HCT116 (cell line): ENCODE results near the gene CD19. TPM values are rescaled to one million over a fixed set of nuclear protein-coding genes. Genes with fewer than 3 reads are reported as not detected.

ENCODE experiments used
- ATAC-seq: fragments of 200-7000 bp; cut with Tn5 transposase; 2 replicates; pipeline ENCODE4 v1.9.1; 2020; ENCODE audit warnings: mild to moderate bottlenecking, moderate library complexity
- BruUV-seq: library from RNA; stranded (reverse); fragments of 400-500 nt; replicated peaks from 2 replicates; lab custom pipeline; 2021; lab: Mats Ljungman, UMichigan
- CTCF ChIA-PET: fragments of 300-600 bp; sonication (Branson Sonifier 250); formaldehyde crosslinking; loops from one replicate; lab custom pipeline; 2021; ENCODE audit warnings: antibody characterized with exemption; lab: Charles Lee
- POLR2A ChIA-PET: fragments of 300-600, 350-600 bp; sonication (Branson Sonifier 250); formaldehyde crosslinking; loops from one replicate; lab custom pipeline; 2021; ENCODE audit warnings: antibody characterized with exemption; lab: Charles Lee
- RAD21 ChIA-PET, 2 experiments: fragments of 300-600 bp; sonication (Branson Sonifier 250); formaldehyde crosslinking; loops; one replicate each; lab custom pipeline; 2023; ENCODE audit warnings: low total read pairs in 2 of 2; ENCODE audit not compliant: uncharacterized antibody in 2 of 2, unreplicated experiment in 2 of 2, low non-redundant PET in 1 of 2; lab: Charles Lee
- DNase-seq: peaks from one replicate; pipeline ENCODE4 v3.0.0-alpha.2; 2010; ENCODE audit warnings: low read depth, low spot score
- H2AFZ ChIP-seq: fragments of 200-600 bp; shearing (Covaris generic), sonication (generic); 2 replicates; pipeline ENCODE4 v1.6.1; 2017; ENCODE audit warnings: low read depth, mixed run types, mixed read lengths, antibody characterized with exemption, low read length; ENCODE audit not compliant: poor library complexity, severe bottlenecking
- H3K27ac ChIP-seq: 2 replicates; pipeline ENCODE4 v1.5.1; 2012; ENCODE audit warnings: low read depth, low read length
- H3K27me3 ChIP-seq: fragments of 200-600 bp; sonication (generic); 2 replicates; pipeline ENCODE4 v1.6.1; 2016; ENCODE audit warnings: mixed run types, low read length, mixed read lengths; ENCODE audit not compliant: insufficient read depth
- H3K36me3 ChIP-seq, 2 experiments: fragments of 200-500 bp in 1 of 2; fragments of 200-600 bp in 1 of 2; sonication (Bioruptor generic) in 1 of 2; sonication (generic) in 1 of 2; 2 replicates each; pipeline versions ENCODE4 v1.5.1 to v1.6.1; 2014 to 2016; ENCODE audit warnings: low read length in 2 of 2, inconsistent platforms in 1 of 2, mixed read lengths in 1 of 2, mixed run types in 1 of 2; ENCODE audit not compliant: insufficient read depth in 2 of 2, control insufficient read depth in 1 of 2
- H3K4me1 ChIP-seq, 2 experiments: fragments of 200-600 bp in 1 of 2; sonication (generic) in 1 of 2; 2 replicates each; pipeline versions ENCODE4 v1.5.1 to v1.6.1; 2012 to 2017; ENCODE audit warnings: low read length in 2 of 2, inconsistent platforms in 1 of 2, mild to moderate bottlenecking in 1 of 2, mixed read lengths in 1 of 2, mixed run types in 1 of 2, moderate library complexity in 1 of 2; ENCODE audit not compliant: insufficient read depth in 2 of 2, control insufficient read depth in 1 of 2
- H3K4me2 ChIP-seq: fragments of 200-600 bp; sonication (generic); 2 replicates; pipeline ENCODE4 v1.6.1; 2017; ENCODE audit warnings: mixed run types, low read length, mixed read lengths
- H3K4me3 ChIP-seq, 2 experiments: fragments of 200-600 bp in 1 of 2; sonication (generic) in 1 of 2; replicated peaks in 1 of 2; 2 replicates each; pipeline ENCODE4 v1.5.1; 2011 to 2016; ENCODE audit warnings: low read length in 2 of 2, control low read depth in 1 of 2, low read depth in 1 of 2, mild to moderate bottlenecking in 1 of 2, mixed read lengths in 1 of 2, mixed run types in 1 of 2
- H3K79me2 ChIP-seq: fragments of 200-600 bp; sonication (generic); 2 replicates; pipeline ENCODE4 v1.6.1; 2017; ENCODE audit warnings: mild to moderate bottlenecking, mixed run types, low read length, moderate library complexity, mixed read lengths; ENCODE audit not compliant: insufficient read depth
- H3K9ac ChIP-seq: fragments of 200-600 bp; sonication (generic); 2 replicates; pipeline ENCODE4 v1.6.1; 2016; ENCODE audit warnings: low read length, mixed read lengths
- H3K9me2 ChIP-seq: fragments of 200-600 bp; sonication (generic), shearing (Covaris generic); 2 replicates; pipeline ENCODE4 v1.6.1; 2017; ENCODE audit warnings: mixed run types, mild to moderate bottlenecking, moderate library complexity; ENCODE audit not compliant: insufficient read depth
- H3K9me3 ChIP-seq, 2 experiments: fragments of 200-500 bp in 1 of 2; fragments of 200-600 bp in 1 of 2; sonication (Bioruptor generic) in 1 of 2; sonication (generic) in 1 of 2; 2 replicates each; pipeline ENCODE4 v1.6.1; 2014 to 2017; ENCODE audit warnings: low read length in 2 of 2, mixed read lengths in 2 of 2, inconsistent platforms in 1 of 2, low read depth in 1 of 2, mild to moderate bottlenecking in 1 of 2, mixed run types in 1 of 2, moderate library complexity in 1 of 2; ENCODE audit not compliant: control insufficient read depth in 1 of 2, insufficient read depth in 1 of 2
- H4K20me1 ChIP-seq: fragments of 200-600 bp; sonication (generic), shearing (Covaris generic); 2 replicates; pipeline ENCODE4 v1.6.1; 2017; ENCODE audit warnings: mixed run types, mild to moderate bottlenecking, moderate library complexity; ENCODE audit not compliant: insufficient read depth
- CBX3 ChIP-seq: IDR thresholded peaks from 2 replicates; pipeline ENCODE4 v1.6.1; 2012; ENCODE audit warnings: low read depth
- CTCF ChIP-seq, 3 experiments: fragments of 200-600 bp in 1 of 3; sonication (generic) in 1 of 3; IDR thresholded peaks in 2 of 3; conservative IDR thresholded peaks in 1 of 3; 2 replicates each; pipeline ENCODE4 v1.5.1; 2012 to 2017; ENCODE audit warnings: low read depth in 2 of 3, low read length in 2 of 3, antibody characterized with exemption in 1 of 3, borderline replicate concordance in 1 of 3, control low read depth in 1 of 3, mild to moderate bottlenecking in 1 of 3, mixed read lengths in 1 of 3, mixed run types in 1 of 3, moderate library complexity in 1 of 3; ENCODE audit not compliant: insufficient read depth in 1 of 3
- EGR1 ChIP-seq: IDR thresholded peaks from 2 replicates; pipeline ENCODE4 v1.6.1; 2012; ENCODE audit warnings: low read depth
- EZH2 ChIP-seq: fragments of 200-600 bp; sonication (generic); IDR thresholded peaks from 2 replicates; pipeline ENCODE4 v1.6.1; 2017; ENCODE audit warnings: antibody characterized with exemption, mixed run types
- JUND ChIP-seq: IDR thresholded peaks from 2 replicates; pipeline ENCODE4 v1.6.1; 2012
- SIN3A ChIP-seq: IDR thresholded peaks from 2 replicates; pipeline ENCODE4 v1.6.1; 2012; ENCODE audit warnings: low read depth
- YY1 ChIP-seq: IDR thresholded peaks from 2 replicates; pipeline ENCODE4 v1.6.1; 2011; ENCODE audit warnings: low read length, low read depth, moderate library complexity, mild to moderate bottlenecking; ENCODE audit not compliant: insufficient replicate concordance; ENCODE audit errors: extremely low read depth
- ZNF274 ChIP-seq: fragments of 200-500 bp; sonication (Bioruptor generic); IDR thresholded peaks from 2 replicates; pipeline ENCODE4 v1.6.1; 2014; ENCODE audit warnings: mild to moderate bottlenecking, low read depth, low read length, inconsistent platforms
- intact Hi-C: fragments of 100-400 bp; cut with micrococcal nuclease; formaldehyde crosslinking; loops from 2 replicates; pipeline ENCODE4 v1.10.0; 2022
- total RNA-seq: library from RNA; stranded (reverse); gene quantifications from one replicate; pipeline ENCODE4 v1.2.1, GENCODE V29; 2021; ENCODE audit not compliant: unreplicated experiment

CD19 gene
- total RNA-seq, 1 experiment from 2014 or later = 0.27 TPM

- TF ChIP-seq EGR1 = peak; percentile 64; the same call in 1 of the 2 replicates
- TF ChIP-seq ZNF274 = no peak
- TF ChIP-seq YY1 = peak; percentile 88
- TF ChIP-seq CBX3 = no peak
Measured at GRCh38 chr16:28950648-28951409, 19.1 kb downstream of the CD19 start, which contains the start of gene NFATC2IP (continued).

DNA sequence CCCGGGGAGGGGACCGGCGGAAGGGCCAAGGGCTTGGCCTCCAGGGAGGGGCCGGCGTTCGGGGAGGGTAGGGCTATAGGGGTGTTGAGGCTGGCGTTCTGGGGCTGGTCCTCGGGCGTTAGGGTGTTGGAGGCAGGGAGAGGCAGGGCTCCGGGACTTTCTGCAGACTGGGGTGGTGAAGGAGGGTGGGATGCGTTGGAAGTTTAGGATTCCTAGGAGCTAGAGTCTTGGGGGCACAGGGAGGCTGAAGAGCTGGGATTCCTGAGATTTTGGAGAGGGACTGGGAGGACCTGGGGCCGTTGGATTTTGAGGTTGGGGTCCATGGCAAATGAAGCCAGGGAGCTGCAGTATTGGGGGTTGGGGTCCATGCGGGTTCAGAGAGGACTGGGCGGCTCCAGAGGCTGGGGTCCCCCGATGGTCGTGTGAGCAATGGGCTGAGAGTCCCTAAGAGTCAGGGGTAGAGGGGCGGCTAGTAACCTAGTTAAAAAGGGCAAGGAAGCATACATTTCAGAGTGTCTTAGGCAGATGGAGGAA is 19.7 kb downstream of the CD19 start:
- H3K4me3 ChIP-seq = peak overlapping the region; percentile 85 to 94
- ChIA-PET POLR2A (no interaction called here), RAD21 (no interaction called here), CTCF (no interaction called here)
- H3K4me1 ChIP-seq = peaks cover 3 to 28% of the 10 kb centered on the region in 2 experiments; a peak in 3 of 4 replicates
- H3K27ac ChIP-seq = peak overlapping the region; percentile 72
- TF ChIP-seq SIN3A (no peak), CTCF (IDR thresholded peaks at IDR 0.05 in 2 of 3, conservative IDR thresholded peaks at IDR 0.05 in 1 of 3; ENCODE audit: borderline replicate concordance in 1 of 3, insufficient read depth in 1 of 3, low read depth in 2 of 3, low read length in 2 of 3) (no peak), EGR1 (no peak), JUND (no peak), CBX3 (no peak), EZH2 (no peak)
- no peaks in the 10 kb centered on the region for H3K9me2 ChIP-seq
- H3K4me2 ChIP-seq = peak overlapping the region; percentile 78
- peak overlapping the region; percentile 97 for H3K9ac ChIP-seq
- no TSS peak for BruUV-seq
- H2AFZ ChIP-seq = no peak overlapping the region
- H3K36me3 ChIP-seq = peaks cover 23 to 29% of the 10 kb centered on the region in 2 experiments; a peak in 3 of 4 replicates
- no peaks in the 10 kb centered on the region for H4K20me1 ChIP-seq
- DNase-seq (no peak), ATAC-seq (peak; percentile 25; the same call in 1 of the 2 replicates)
- peaks cover 34% of the 10 kb centered on the region for H3K79me2 ChIP-seq
- intact Hi-C loops = no loop called here
- H3K9me3 ChIP-seq = no peaks in the 10 kb centered on the region
- no peaks in the 10 kb centered on the region for H3K27me3 ChIP-seq
